22Rv1 (cell line): ENCODE measurements around the gene ABL1.

Source experiments
- CTCF ChIP-seq: fragments of 450-650 bp; IDR thresholded peaks from 2 replicates; pipeline ENCODE4 v1.5.1; 2017; ENCODE audit warnings: mild to moderate bottlenecking
- ZFX ChIP-seq: fragments of 450-650 bp; IDR thresholded peaks from 2 replicates; pipeline ENCODE4 v1.6.1; 2017; ENCODE audit warnings: antibody characterized with exemption, borderline replicate concordance

GRCh38 chr9:130901498-130902203 is 66.6 kb downstream of the ABL1 start:
- TF ChIP-seq CTCF (no peak), ZFX (no peak)
